GM23338 (cell line): ENCODE measurements around the gene RAB4A. TPM values are rescaled to one million over a fixed set of nuclear protein-coding genes. Genes with fewer than 3 reads are reported as not detected.

ENCODE experiments used
- ETS1 ChIP-seq: IDR thresholded peaks from 2 replicates; pipeline ENCODE4 v1.6.1; 2016; ENCODE audit warnings: antibody characterized with exemption
- REST ChIP-seq: IDR thresholded peaks from one replicate; pipeline ENCODE4 v1.6.1; 2018; ENCODE audit warnings: antibody characterized with exemption; ENCODE audit not compliant: unreplicated experiment
- STAT1 ChIP-seq: IDR thresholded peaks from one replicate; pipeline ENCODE4 v1.6.1; 2016; ENCODE audit warnings: antibody characterized with exemption; ENCODE audit not compliant: unreplicated experiment
- polyA plus RNA-seq: library from polyadenylated mRNA; unstranded; fragments of >200 nt; fragmentation: Nextera tagmentation; extraction: Ambion mirVana; gene quantifications from 2 replicates; pipeline ENCODE4 v1.2.1, GENCODE V29; 2016
- total RNA-seq: library from RNA; depleted of rRNA; stranded (reverse); fragments of >200 nt; shearing (Covaris generic); gene quantifications from 2 replicates; pipeline ENCODE4 v1.2.3, GENCODE V29; 2014
- TF ChIP-seq, protein P1 (sequence below): fragments of 250-450 bp; sonication (Bioruptor Pico); IDR thresholded peaks from 2 replicates; pipeline ENCODE4 v1.5.0; 2020; ENCODE audit warnings: mild to moderate bottlenecking, moderate library complexity

RAB4A gene
- total and polyA plus RNA-seq, 2 experiments from 2014 or later: 37.5 to 50.8 TPM

- TF ChIP-seq, protein P1, sequence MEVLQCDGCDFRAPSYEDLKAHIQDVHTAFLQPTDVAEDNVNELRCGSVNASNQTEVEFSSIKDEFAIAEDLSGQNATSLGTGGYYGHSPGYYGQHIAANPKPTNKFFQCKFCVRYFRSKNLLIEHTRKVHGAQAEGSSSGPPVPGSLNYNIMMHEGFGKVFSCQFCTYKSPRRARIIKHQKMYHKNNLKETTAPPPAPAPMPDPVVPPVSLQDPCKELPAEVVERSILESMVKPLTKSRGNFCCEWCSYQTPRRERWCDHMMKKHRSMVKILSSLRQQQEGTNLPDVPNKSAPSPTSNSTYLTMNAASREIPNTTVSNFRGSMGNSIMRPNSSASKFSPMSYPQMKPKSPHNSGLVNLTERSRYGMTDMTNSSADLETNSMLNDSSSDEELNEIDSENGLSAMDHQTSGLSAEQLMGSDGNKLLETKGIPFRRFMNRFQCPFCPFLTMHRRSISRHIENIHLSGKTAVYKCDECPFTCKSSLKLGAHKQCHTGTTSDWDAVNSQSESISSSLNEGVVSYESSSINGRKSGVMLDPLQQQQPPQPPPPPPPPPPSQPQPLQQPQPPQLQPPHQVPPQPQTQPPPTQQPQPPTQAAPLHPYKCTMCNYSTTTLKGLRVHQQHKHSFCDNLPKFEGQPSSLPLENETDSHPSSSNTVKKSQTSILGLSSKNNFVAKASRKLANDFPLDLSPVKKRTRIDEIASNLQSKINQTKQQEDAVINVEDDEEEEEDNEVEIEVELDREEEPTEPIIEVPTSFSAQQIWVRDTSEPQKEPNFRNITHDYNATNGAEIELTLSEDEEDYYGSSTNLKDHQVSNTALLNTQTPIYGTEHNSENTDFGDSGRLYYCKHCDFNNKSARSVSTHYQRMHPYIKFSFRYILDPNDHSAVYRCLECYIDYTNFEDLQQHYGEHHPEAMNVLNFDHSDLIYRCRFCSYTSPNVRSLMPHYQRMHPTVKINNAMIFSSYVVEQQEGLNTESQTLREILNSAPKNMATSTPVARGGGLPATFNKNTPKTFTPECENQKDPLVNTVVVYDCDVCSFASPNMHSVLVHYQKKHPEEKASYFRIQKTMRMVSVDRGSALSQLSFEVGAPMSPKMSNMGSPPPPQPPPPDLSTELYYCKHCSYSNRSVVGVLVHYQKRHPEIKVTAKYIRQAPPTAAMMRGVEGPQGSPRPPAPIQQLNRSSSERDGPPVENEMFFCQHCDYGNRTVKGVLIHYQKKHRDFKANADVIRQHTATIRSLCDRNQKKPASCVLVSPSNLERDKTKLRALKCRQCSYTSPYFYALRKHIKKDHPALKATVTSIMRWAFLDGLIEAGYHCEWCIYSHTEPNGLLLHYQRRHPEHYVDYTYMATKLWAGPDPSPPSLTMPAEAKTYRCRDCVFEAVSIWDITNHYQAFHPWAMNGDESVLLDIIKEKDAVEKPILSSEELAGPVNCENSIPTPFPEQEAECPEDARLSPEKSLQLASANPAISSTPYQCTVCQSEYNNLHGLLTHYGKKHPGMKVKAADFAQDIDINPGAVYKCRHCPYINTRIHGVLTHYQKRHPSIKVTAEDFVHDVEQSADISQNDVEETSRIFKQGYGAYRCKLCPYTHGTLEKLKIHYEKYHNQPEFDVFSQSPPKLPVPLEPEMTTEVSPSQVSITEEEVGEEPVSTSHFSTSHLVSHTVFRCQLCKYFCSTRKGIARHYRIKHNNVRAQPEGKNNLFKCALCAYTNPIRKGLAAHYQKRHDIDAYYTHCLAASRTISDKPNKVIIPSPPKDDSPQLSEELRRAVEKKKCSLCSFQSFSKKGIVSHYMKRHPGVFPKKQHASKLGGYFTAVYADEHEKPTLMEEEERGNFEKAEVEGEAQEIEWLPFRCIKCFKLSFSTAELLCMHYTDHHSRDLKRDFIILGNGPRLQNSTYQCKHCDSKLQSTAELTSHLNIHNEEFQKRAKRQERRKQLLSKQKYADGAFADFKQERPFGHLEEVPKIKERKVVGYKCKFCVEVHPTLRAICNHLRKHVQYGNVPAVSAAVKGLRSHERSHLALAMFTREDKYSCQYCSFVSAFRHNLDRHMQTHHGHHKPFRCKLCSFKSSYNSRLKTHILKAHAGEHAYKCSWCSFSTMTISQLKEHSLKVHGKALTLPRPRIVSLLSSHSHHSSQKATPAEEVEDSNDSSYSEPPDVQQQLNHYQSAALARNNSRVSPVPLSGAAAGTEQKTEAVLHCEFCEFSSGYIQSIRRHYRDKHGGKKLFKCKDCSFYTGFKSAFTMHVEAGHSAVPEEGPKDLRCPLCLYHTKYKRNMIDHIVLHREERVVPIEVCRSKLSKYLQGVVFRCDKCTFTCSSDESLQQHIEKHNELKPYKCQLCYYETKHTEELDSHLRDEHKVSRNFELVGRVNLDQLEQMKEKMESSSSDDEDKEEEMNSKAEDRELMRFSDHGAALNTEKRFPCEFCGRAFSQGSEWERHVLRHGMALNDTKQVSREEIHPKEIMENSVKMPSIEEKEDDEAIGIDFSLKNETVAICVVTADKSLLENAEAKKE (CRISPR knock-in tag): no peak
- TF ChIP-seq REST: no peak
- TF ChIP-seq ETS1: no peak
- no peak for TF ChIP-seq STAT1
Measured at GRCh38 chr1:229286099-229286766, 15.3 kb downstream of the RAB4A start (continued).
